RCC 7860 (cell line): Measurements from ENCODE around the gene PLAGL2.
A peak's percentile ranks its signal among the peaks of the same experiment; 100 is the strongest.
"Not testable (repeated sequence)": the region's sequence is repeated elsewhere in the genome, so short reads cannot be mapped to it uniquely, and the experiment has no call there.

Experiments
- DNase-seq: peaks from one replicate; pipeline ENCODE4 v3.0.0-alpha.2; 2015; ENCODE audit warnings: low spot score
- FAIRE-seq: peaks from 2 replicates; lab custom pipeline; 2012; peaks lifted over from hg19 to GRCh38; lab: Jason Lieb, UNC

Gene PLAGL2

GRCh38 chr20:32186506-32186905 is 21.0 kb downstream of the PLAGL2 start:
- FAIRE-seq (no peak), DNase-seq (no peak)

- FAIRE-seq (no peak), DNase-seq (no peak)
Measured at GRCh38 chr20:32184961-32185603, 22.5 kb downstream of the PLAGL2 start.

GRCh38 chr20:32183947-32184635 is 23.5 kb downstream of the PLAGL2 start:
- FAIRE-seq (no peak), DNase-seq (no peak)

- DNase-seq (no peak), FAIRE-seq (no peak)
Measured at GRCh38 chr20:32181606-32182005, 25.9 kb downstream of the PLAGL2 start.

- DNase-seq (no peak), FAIRE-seq (no peak)
Measured at GRCh38 chr20:32179934-32180333, 27.6 kb downstream of the PLAGL2 start.

GRCh38 chr20:32179515-32179914 is 28.0 kb downstream of the PLAGL2 start:
- FAIRE-seq = no peak
- no peak for DNase-seq

- FAIRE-seq, DNase-seq: not testable (repeated sequence)
Measured at GRCh38 chr20:32177696-32178095, 29.8 kb downstream of the PLAGL2 start.

- FAIRE-seq (no peak), DNase-seq (no peak)
Measured at GRCh38 chr20:32168184-32168910, 39.2 kb downstream of the PLAGL2 start.

GRCh38 chr20:32167552-32167951 is 40.0 kb downstream of the PLAGL2 start:
- no peak for FAIRE-seq

GRCh38 chr20:32165836-32166545 is 41.6 kb downstream of the PLAGL2 start:
- FAIRE-seq (no peak), DNase-seq (no peak)

More at GRCh38 chr20:32167552-32167951, 40.0 kb downstream of the PLAGL2 start:
- DNase-seq = no peak

- FAIRE-seq (no peak), DNase-seq (no peak)
Measured at GRCh38 chr20:32164984-32165735, 42.4 kb downstream of the PLAGL2 start.

GRCh38 chr20:32163951-32164350 is 43.6 kb downstream of the PLAGL2 start:
- no peak for FAIRE-seq
- no peak for DNase-seq

GRCh38 chr20:32162351-32162750 is 45.2 kb downstream of the PLAGL2 start:
- no peak for FAIRE-seq
- DNase-seq = no peak

GRCh38 chr20:32160341-32160740 is 47.2 kb downstream of the PLAGL2 start:
- DNase-seq = no peak
- FAIRE-seq = no peak

GRCh38 chr20:32159766-32160221 is 47.7 kb downstream of the PLAGL2 start:
- FAIRE-seq (no peak), DNase-seq (no peak)

GRCh38 chr20:32158943-32159660 is 48.4 kb downstream of the PLAGL2 start:
- DNase-seq (no peak), FAIRE-seq (no peak)

- no peak for DNase-seq
- no peak for FAIRE-seq
Measured at GRCh38 chr20:32158351-32158750, 49.2 kb downstream of the PLAGL2 start.

- FAIRE-seq = no peak
Measured at GRCh38 chr20:32157611-32158010, 49.9 kb downstream of the PLAGL2 start.

GRCh38 chr20:32155017-32155981 is 52.2 kb downstream of the PLAGL2 start:
- DNase-seq = peak; percentile 94

More at GRCh38 chr20:32157611-32158010, 49.9 kb downstream of the PLAGL2 start:
- DNase-seq = no peak

More at GRCh38 chr20:32155017-32155981, 52.2 kb downstream of the PLAGL2 start:
- peak; percentile 95 for FAIRE-seq
